Measurements from ENCODE around the gene IZUMO3.

DNA sequence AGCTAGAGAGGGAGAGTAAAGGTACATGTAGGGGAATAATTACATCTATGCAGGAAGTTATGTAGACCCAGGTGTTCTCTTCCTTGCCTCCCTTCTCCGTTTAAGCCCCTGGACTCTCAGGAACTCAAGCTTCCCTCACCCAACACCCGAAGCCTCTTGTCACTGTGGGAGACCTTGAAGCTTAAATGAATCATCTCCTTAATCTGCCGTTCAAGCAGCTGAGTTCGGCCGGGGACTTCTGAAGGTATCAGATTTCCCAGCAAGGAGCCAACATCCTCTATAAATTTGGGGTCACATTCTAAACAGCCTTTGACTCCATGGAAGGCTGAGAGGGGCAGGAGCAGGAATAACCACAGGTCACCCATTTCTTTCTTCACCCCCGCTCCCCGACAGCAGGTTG is 412 bp downstream of the IZUMO3 start:
- TF ChIP-seq, protein P1, sequence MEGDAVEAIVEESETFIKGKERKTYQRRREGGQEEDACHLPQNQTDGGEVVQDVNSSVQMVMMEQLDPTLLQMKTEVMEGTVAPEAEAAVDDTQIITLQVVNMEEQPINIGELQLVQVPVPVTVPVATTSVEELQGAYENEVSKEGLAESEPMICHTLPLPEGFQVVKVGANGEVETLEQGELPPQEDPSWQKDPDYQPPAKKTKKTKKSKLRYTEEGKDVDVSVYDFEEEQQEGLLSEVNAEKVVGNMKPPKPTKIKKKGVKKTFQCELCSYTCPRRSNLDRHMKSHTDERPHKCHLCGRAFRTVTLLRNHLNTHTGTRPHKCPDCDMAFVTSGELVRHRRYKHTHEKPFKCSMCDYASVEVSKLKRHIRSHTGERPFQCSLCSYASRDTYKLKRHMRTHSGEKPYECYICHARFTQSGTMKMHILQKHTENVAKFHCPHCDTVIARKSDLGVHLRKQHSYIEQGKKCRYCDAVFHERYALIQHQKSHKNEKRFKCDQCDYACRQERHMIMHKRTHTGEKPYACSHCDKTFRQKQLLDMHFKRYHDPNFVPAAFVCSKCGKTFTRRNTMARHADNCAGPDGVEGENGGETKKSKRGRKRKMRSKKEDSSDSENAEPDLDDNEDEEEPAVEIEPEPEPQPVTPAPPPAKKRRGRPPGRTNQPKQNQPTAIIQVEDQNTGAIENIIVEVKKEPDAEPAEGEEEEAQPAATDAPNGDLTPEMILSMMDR (IDR thresholded peaks at IDR 0.05): no peak
- TF ChIP-seq POLR2A (IDR thresholded peaks at IDR 0.05): no peak

Data from lower leg skin (tissue), 3 donors.